GM21619 (cell line): ENCODE results near the gene SP140L.
"Not testable (repeated sequence)": the region's sequence is repeated elsewhere in the genome, so short reads cannot be mapped to it uniquely, and the experiment has no call there.

Experiments used
- ATAC-seq: cut with Tn5 transposase; IDR thresholded peaks from one replicate; pipeline ENCODE4 v1.9.1; 2021; ENCODE audit not compliant: unreplicated experiment

SP140L gene

GRCh38 chr2:230362030-230362691 is 35.2 kb downstream of the SP140L start:
- no peak for ATAC-seq

GRCh38 chr2:230382108-230382507 is 55.1 kb downstream of the SP140L start:
- no peak for ATAC-seq

GRCh38 chr2:230383453-230383852 is 56.5 kb downstream of the SP140L start:
- ATAC-seq: no peak

- ATAC-seq: no peak
Measured at GRCh38 chr2:230384986-230385385, 58.0 kb downstream of the SP140L start.

GRCh38 chr2:230394301-230394700 is 67.3 kb downstream of the SP140L start:
- ATAC-seq: no peak

GRCh38 chr2:230398698-230399097 is 71.7 kb downstream of the SP140L start:
- not testable (repeated sequence) for ATAC-seq

GRCh38 chr2:230400041-230400440 is 73.0 kb downstream of the SP140L start:
- no peak for ATAC-seq

GRCh38 chr2:230400454-230400853 is 73.5 kb downstream of the SP140L start:
- no peak for ATAC-seq

GRCh38 chr2:230401026-230401425 is 74.0 kb downstream of the SP140L start:
- not testable (repeated sequence) for ATAC-seq

- no peak for ATAC-seq
Measured at GRCh38 chr2:230403746-230404145, 76.8 kb downstream of the SP140L start.

- ATAC-seq: no peak
Measured at GRCh38 chr2:230405824-230406223, 78.8 kb downstream of the SP140L start.

- ATAC-seq: no peak
Measured at GRCh38 chr2:230408244-230408842, 81.3 kb downstream of the SP140L start.

- not testable (repeated sequence) for ATAC-seq
Measured at GRCh38 chr2:230409316-230409715, 82.3 kb downstream of the SP140L start.

- ATAC-seq: no peak
Measured at GRCh38 chr2:230410263-230410662, 83.3 kb downstream of the SP140L start.

GRCh38 chr2:230410861-230411569 is 84.0 kb downstream of the SP140L start:
- ATAC-seq: no peak

- peak; percentile 53 for ATAC-seq
Measured at GRCh38 chr2:230411570-230412370, 84.8 kb downstream of the SP140L start.

- ATAC-seq: no peak
Measured at GRCh38 chr2:230412371-230412711, 85.3 kb downstream of the SP140L start.

- ATAC-seq: no peak
Measured at GRCh38 chr2:230412846-230413245, 85.9 kb downstream of the SP140L start.

- ATAC-seq: no peak
Measured at GRCh38 chr2:230413479-230413878, 86.5 kb downstream of the SP140L start.

GRCh38 chr2:230414302-230414701 is 87.3 kb downstream of the SP140L start:
- no peak for ATAC-seq

- ATAC-seq: peak; percentile 78
Measured at GRCh38 chr2:230416061-230416721, 89.2 kb downstream of the SP140L start, which contains the start of gene SP100. Gene SP100 (plus strand): TSS chr2:230416201. CDS start chr2:230416297, 96 bp downstream.
